NK-92 (cell line): ENCODE measurements around the gene TCF12.

ENCODE experiments used
- DNase-seq: peaks from one replicate; lab custom pipeline; 2025; ENCODE audit not compliant: unreplicated experiment; lab: John Stamatoyannopoulos, UW

TCF12 gene

DNA sequence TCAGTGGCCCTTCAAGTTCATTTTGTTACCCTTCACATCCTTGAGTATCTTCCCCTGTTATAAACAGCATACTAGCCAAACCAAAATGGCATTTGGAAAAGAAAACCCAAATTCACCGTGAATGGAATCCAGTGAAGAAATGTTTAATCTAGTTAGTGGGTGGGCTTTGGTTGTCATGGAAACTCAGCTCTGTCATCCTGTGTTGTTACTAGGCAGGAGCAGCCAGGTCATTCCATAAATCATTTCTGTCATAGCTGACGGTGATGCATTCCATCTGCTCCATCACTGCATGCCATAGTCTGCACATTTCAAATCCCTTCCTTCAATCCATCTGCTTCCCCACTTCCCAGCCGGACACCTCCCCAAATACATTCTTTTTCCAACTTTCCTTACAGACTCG lies 317.4 kb downstream of the TCF12 start:
- no peak for DNase-seq

DNA sequence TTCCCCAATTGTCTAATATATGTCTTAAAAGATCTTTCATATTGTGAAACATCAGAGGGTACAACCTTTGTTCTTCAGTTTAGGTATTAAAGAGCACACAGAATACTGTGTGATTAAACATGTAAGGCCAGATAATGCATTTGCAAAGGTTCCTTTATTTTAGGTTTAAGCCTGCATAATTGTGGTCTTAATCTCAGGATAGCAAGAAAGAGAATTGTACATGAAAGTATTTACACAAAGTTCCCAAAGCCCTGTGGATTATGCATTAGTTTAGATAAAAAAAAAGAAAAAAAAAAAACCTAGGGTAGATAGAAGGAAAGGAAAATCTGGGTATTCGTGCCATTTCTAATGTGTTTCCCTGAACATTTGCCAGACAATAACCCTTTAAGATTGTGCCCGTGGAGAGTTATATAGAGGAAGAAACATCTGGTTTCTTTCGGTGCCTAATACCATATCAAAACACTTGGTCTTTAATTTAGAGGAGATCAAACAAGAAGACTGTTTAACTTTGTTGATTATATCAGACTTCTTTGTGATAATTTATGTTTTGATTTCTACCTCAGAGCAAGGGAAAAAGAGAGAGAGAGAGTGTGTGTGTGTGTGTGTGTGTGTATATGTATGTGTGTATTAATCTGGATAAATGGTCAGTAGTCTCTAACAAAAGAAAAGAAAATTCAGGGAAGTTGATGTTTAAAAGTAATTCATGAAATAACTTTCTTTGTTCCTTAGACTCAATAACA lies 318.3 kb downstream of the TCF12 start:
- DNase-seq: no peak

DNA sequence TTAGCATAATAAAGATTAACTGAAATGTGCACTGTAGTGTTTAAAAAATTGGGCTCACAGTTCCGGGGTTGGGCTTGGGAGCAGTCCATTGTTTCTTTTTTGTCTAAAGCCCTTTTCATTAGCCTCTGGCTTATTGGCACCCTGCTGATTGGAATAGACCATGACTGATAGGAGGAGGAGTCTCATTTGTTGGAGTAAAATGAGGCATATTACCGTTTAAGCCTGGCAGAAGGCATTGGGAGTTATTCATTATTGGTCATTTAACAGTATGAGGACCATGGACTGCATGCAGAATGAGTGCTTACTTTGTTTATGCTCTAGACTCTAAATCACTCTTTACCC lies 318.8 kb downstream of the TCF12 start:
- no peak for DNase-seq

DNA sequence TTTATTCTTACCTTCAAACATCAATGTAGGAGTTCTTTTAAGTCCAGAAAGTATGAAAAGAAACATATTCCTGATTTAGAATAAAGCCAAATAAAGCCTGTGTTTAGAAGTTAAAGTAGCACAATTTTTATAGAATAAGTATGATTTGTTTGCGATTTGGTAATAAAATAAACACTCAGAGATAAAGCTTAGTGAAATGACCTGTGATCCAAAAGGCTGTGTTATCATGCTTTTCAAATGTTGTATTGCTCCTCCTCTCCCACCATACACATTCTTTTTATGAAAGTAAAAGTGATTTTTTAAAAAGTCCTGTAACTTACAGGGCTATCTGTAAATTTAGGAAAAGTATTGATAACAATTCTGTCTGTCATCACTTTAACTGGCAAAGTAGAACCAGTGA lies 319.2 kb downstream of the TCF12 start:
- DNase-seq: no peak

DNA sequence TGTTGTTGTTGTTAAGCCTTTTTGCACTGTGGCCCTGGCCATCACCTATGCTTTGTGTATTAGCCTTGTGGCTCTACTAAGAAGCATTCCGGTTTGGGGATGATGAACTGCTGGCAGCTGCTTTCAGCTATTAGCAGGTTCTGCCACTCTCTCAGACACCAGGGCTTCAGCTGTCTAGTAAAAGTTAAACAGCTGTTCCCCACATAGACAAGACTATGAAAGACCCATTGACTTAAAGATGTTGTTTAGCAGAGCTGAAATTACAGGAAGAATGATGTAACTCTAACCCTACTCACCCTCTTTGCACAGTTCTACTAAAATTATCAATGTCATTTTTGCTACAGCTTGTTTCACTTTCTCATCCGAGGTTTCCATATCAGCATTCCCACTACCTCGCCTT lies 326.7 kb downstream of the TCF12 start:
- DNase-seq: no peak

DNA sequence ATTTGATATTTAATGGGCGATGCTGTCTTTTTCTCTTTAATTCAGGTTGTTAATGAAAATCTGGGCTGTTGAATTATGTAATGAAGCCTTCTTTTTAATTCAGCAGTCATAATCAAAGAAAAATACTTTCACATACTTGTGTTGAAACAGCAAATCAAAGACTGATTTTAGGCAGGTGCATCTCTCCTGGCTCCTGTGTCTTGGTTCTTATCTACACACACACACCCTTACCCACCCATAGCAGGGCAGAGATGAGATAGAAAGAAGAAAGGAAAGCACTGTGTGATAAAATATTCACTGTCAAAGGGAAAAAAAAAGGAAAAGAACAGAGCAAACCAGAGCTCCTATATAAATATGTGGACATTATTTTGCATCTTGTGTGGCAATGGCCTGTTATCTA lies 327.3 kb downstream of the TCF12 start:
- no peak for DNase-seq

DNA sequence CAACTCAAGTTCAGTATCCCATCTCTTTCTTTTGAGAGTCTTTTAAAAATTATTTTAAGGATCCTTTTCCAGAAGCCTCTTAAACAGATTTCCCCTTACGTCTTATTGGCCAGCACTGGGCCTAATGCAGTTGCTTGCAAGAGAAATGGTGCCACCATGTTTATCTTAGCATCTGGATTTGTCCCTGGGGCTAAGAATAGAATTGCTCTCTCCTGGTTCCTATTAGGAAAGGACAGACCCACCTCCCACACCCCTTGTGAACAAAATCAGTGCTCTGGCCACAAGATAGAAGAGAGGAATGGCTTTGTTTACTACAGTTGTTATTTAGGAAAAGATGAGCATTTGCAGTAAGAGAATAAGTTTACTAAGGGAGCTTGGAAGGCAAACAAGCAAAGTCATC lies 329.6 kb downstream of the TCF12 start:
- DNase-seq: no peak

DNA sequence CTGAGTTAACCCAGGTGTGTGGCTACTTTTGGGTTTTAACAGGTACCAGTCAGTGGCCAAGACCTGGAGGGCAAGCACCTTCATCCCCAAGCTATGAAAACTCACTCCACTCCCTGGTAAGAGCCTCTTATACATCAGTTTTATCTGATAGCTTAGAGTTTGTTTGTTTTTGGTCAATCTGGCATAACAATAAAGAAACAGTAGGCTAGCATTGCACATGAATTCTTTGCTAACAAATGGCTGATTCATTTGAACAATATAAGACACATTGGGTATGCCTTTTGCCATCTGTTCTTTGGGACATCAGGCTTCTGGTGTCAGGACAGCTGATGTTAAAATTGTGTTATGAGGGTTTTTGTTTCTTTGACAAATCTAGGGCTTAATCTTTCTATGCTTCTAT lies 332.9 kb downstream of the TCF12 start:
- DNase-seq: no peak

DNA sequence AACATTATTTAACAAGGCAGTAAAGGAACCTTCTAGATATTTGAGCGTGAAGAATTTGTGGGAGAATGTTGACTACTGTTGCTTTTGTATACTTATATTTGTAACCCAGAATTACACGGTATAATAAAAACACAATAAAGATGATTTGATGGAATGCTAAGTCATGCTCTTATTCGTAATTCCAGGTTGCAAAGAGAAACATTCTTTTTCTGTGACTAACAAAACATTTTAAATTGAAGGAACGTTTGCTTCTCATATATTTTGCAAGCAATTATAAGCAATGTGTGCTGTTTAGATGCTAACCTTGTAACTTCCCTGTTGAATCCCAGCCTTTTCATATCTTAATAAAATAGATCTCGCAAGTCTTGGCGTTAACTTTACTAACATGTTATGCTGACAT lies 333.5 kb downstream of the TCF12 start:
- no peak for DNase-seq

DNA sequence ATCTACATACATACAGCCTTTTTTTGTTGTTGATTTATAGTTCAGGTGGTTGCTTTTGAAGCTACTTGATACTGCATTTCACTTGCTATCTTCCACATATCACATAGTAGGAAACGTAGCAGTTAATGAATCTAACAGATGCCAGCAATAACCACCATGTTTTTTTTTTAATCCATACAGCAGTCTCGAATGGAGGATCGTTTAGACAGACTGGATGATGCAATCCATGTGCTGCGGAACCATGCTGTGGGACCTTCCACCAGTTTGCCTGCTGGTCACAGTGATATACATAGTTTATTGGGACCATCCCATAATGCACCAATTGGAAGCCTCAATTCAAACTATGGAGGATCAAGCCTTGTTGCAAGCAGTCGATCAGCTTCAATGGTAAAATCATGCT lies 334.6 kb downstream of the TCF12 start:
- DNase-seq: no peak

DNA sequence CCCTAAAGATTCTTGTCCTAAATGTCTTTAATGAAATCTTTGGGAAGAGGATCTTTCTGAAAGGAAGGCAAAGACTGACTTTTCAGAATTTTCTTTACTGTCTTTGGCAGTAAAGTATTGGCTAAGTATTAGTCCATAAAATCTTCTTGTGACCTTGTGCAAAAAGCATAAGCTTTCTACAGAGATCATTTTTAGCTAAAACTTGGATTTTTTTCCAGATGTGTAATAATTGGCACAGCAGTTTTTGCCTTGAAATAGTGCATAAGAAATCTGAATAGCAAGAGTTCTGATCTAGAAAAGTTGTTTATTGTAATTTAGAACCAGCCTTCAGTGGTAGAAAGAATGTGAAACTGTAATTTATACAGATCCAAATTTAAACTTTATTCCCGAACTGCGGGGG lies 335.1 kb downstream of the TCF12 start:
- DNase-seq: no peak

DNA sequence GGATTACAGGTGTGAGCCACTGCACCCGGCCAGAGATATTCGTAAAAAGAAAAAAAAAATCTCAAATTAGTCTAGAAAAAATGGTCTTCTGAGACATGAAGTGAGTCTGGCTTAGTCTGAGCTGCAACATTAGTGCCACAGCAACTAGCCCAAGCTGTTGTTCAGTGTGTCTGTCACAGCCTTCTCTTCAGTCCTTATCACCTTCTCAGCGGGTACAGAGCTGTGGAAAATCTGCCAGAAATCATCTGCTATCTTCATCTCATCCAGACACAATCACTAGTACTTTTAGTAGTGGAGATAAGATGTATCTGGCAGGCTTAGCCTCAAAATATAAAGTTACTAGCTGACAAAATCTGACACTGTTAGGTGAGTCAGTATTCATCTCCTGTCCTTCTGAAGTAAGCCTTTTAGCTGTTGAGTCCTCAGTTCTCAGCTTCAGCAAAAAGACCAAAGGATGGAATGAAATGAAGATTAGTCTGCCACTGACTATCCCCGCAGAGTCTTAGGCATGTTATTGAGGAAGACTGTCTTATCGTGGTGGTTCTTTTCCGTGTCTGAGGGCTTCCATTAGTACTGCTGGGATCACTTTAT lies 337.4 kb downstream of the TCF12 start:
- no peak for DNase-seq

DNA sequence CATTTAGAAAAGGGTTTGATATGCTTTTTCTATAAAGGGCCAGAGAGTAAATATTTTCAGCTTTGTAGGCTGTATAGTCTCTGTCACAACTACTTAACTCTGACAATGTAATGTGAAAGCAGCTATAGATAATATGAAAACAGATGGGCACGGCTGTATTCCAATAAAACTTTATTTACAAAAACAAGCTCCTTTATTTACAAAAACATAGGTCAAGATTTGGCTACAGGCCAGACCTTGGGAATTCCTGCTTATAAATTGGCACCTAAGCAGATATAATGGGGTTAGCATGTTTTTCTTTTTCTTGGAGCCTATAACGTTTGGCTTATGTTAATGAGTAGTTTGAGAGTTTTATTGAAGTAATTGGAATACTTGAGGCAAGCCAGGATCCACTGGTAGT lies 338.5 kb downstream of the TCF12 start:
- DNase-seq: no peak

DNA sequence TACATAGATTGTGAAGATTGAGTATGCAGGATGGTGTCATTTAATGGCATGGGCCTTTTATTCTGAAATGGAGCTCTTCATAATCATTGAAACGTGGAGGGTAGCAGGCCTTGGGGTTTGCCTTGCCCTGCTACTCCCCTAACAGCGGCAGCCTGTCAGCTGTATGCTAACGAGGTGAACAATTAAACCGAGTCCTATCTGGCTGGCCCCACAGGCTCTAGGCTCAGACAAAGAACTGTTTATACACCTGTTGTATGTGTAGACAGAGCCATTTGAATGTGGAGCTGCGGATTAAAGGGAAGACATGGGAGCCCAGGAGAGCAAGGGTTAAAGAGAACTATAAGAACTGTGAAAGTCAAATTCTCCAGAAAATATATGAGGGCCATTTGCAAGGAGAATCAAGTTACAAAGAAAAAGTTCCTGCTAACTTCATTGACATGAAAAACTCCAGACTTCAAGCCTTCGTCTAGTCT lies 341.2 kb downstream of the TCF12 start:
- DNase-seq: no peak

DNA sequence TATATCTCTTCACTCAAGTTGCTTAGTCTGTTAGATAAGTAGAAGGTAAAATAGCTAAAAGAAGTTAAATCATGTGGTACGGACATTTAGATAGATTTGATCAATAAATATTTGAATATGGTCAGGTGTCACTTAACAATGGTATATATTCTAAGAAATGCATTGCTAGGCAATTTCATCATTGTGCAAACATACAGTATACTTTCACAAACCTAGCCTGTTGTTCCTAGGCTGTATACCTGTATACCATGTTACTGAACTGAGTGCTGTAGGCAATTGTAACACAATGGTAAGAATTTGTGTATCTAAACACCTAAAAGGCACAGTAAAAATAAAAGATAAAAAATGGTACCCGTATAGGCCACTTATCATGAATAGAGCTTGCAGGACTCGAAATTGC lies 345.1 kb downstream of the TCF12 start:
- no peak for DNase-seq

DNA sequence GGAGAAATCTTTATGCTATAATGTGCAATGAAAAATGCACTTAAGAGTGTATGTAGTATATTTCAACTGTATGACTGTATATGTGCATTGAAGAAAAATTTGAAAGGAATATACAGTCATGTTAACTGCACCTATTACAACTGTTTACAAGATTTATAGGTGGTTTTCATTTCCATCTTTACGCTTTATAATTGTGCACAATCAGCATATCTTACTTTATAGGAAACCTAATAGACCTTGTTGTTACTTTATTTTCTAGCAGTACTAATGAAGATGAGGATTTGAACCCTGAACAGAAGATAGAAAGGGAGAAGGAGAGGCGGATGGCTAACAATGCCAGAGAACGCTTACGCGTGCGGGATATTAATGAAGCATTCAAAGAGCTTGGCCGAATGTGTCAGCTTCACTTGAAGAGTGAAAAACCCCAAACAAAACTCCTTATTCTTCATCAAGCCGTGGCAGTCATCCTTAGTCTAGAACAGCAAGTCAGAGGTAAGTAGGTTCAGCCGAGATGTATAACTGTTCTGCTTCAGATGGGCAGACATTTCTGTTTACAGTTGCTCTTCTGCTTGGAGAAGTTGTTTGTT lies 354.4 kb downstream of the TCF12 start:
- DNase-seq: no peak

DNA sequence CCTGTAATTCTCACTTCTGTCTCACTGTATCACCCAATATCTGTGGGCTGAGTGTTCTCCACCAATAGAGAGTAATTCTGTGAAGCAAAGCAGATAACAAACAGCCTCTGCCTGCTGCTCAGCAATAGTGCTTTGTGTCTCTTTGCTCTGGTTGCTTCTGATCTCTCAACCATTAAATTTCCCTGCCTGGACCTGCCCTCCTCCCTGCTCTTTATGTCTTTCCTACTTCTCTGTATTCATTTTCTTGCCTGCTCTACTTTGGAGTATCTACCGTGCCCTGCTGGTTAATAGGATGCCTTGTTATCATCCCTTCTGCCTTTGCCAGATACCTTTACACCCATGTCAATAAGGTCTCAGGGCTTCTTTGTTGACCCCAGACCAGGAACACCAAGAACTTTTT lies 355.0 kb downstream of the TCF12 start:
- no peak for DNase-seq

DNA sequence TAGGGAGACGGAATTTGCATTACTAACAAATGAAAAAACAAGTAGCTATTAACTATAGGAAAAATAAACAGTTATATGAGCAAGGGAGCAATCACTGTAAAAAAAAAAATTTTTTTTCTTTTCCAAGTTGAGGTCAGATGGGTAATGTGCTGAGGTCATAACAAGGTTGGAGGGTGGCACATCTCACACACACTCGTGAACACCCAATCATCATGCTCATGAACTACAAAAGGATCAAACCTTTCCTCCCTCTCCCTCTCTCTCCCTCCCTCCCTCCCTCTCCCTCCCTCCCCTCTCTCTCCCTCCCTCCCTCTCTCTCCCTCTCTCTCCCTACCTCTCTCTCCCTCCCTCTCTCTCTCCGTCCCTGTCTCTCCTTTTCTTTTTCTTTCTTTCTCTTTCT lies 360.0 kb downstream of the TCF12 start:
- no peak for DNase-seq

DNA sequence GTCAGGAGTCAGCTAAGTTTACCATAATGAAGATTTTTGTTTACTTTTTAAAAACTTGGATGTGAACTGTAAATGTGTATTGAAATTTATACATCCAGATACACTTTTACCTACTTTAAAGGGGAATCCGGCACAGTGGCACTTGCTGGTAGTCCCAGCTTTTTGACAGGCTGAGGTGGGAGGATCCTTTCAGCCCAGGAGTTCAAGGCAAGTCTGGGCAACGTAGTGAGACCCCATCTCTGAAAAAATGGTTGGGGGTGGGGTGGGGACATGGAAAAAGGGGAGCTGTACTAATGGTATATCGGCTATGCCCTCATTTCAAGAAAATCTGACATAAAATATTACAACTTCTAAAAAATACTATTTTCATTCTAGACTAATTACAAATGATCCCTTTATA lies 362.0 kb downstream of the TCF12 start:
- DNase-seq: no peak

DNA sequence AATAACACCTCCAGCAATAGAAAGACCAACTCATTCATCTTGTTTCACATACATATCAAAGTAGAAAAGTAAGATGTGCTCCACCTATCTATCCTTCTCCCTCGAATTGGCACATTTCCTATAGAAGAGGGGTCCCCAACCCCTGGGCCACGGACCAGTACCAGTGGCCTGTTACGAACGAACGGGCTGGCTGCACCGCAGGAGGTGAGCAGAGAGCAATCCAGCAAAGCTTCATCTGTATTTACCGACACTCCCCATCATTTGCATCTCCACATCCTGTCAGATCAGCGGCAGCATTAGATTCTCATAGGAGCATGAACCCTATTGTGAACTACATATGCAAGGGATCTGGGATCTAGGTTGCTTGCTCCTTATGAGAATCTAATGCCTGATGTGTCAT lies 362.9 kb downstream of the TCF12 start:
- no peak for DNase-seq

DNA sequence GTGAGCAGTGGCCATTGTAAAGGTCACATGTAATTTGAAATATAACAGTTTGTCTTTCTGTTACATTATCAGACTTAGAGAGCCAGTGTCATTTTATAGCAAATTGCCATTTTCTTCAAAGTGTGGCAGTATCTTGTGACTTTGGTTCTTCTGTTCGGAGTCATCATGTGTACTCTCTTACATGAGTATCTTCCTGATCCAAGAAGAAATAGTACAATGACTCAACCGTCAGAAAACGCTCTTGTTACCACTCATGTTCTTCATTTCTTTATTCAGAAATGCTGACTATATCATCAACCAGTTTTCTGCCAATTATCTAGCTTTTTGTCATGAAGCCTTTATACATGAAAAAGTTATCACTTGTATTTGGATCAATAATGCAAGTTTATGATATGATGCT lies 364.2 kb downstream of the TCF12 start:
- DNase-seq: no peak

DNA sequence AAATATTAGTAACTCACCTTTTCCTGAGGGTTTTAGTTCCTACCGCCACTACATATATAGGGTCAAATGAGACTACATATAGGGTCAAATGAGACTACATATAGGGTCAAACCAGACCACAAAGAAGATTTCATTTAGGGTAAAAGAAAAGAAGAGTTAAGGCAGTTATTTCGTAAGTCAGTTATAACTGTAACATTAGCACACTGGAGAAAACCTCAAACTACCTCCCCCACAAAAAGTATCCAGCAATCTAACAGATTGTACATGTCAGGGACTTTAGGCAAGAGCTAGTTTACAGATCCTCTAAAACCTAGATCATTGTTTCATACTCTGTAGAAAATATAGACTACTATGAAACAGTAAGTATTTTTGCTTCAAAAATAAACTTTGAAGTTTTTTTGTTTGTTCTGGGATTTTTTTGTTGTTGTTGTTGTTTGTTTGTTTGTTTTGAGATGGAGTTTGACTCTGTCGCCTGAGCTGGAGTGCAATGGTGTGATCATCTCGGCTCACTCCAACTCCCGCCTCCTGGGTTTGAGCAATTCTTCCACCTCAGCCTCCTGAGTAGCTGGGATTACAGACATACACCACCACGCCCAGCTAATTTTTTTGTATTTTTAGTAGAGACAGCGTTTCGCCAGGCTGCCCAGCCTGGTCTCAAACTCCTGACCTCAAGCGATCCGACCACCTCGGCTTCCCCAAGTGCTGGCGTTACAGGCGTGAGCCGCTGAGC lies 365.5 kb downstream of the TCF12 start:
- no peak for DNase-seq
